Hepatocyte (in vitro differentiated cells): ENCODE measurements around the gene CCDC85C. TPM values are rescaled to one million over a fixed set of nuclear protein-coding genes. Genes with fewer than 3 reads are reported as not detected.

ENCODE experiments used
- DNase-seq: peaks from one replicate; pipeline ENCODE4 v3.0.0-alpha.2; 2016; ENCODE audit warnings: low spot score
- H2AFZ ChIP-seq: fragments of 200-600 bp; sonication (generic); 2 replicates; pipeline ENCODE4 v1.6.0; 2016; ENCODE audit warnings: antibody characterized with exemption, mild to moderate bottlenecking
- H3K27ac ChIP-seq: fragments of 200-600 bp; sonication (generic); 2 replicates; pipeline ENCODE4 v1.5.1; 2016; ENCODE audit warnings: mild to moderate bottlenecking
- H3K27me3 ChIP-seq: fragments of 200-600 bp; sonication (generic); 2 replicates; pipeline ENCODE4 v1.6.1; 2016
- H3K36me3 ChIP-seq: fragments of 200-600 bp; sonication (generic); replicated peaks from 2 replicates; pipeline ENCODE4 v1.5.1; 2016; ENCODE audit warnings: low read depth; ENCODE audit not compliant: insufficient read depth
- H3K4me1 ChIP-seq: fragments of 200-600 bp; sonication (generic); 2 replicates; pipeline ENCODE4 v1.5.1; 2016; ENCODE audit warnings: mild to moderate bottlenecking, moderate library complexity; ENCODE audit not compliant: insufficient read depth
- H3K4me2 ChIP-seq: fragments of 200-600 bp; sonication (generic); 2 replicates; pipeline ENCODE4 v1.6.0; 2016
- H3K4me3 ChIP-seq: fragments of 200-600 bp; sonication (generic); 2 replicates; pipeline ENCODE4 v1.5.1; 2016; ENCODE audit warnings: mild to moderate bottlenecking
- H3K79me2 ChIP-seq: fragments of 200-600 bp; sonication (generic); 2 replicates; pipeline ENCODE4 v1.6.0; 2017; ENCODE audit warnings: mild to moderate bottlenecking
- H3K9me2 ChIP-seq: fragments of 200-600 bp; sonication (generic); replicated peaks from 2 replicates; pipeline ENCODE4 v1.6.0; 2017; ENCODE audit warnings: mild to moderate bottlenecking; ENCODE audit not compliant: insufficient read depth
- H3K9me3 ChIP-seq: fragments of 200-600 bp; sonication (generic); 2 replicates; pipeline ENCODE4 v1.5.1; 2016; ENCODE audit warnings: low read depth, mild to moderate bottlenecking
- H4K20me1 ChIP-seq: fragments of 200-600 bp; sonication (generic); 2 replicates; pipeline ENCODE4 v1.6.0; 2016; ENCODE audit warnings: mild to moderate bottlenecking; ENCODE audit not compliant: insufficient read depth, poor library complexity, severe bottlenecking
- EZH2 ChIP-seq: fragments of 200-600 bp; sonication (generic); IDR thresholded peaks from 2 replicates; pipeline ENCODE4 v1.6.1; 2016; ENCODE audit warnings: antibody characterized with exemption, mild to moderate bottlenecking, borderline replicate concordance
- EZH2phosphoT487 ChIP-seq: fragments of 200-600 bp; sonication (generic); IDR thresholded peaks from one replicate; pipeline ENCODE4 v1.6.1; 2018; ENCODE audit warnings: antibody characterized with exemption, mild to moderate bottlenecking, low read depth, moderate library complexity; ENCODE audit not compliant: unreplicated experiment, severe bottlenecking
- WGBS: methylation state at CpG from one replicate; pipeline ENCODE4 v1.1.6; 2016; ENCODE audit warnings: low lambda C conversion rate; ENCODE audit errors: missing lambda C conversion rate; 5-methylcytosine and 5-hydroxymethylcytosine counted together
- polyA plus RNA-seq: library from polyadenylated mRNA; unstranded; fragments of >200 nt; fragmentation: Nextera tagmentation; extraction: Ambion mirVana; gene quantifications from 2 replicates; pipeline ENCODE4 v1.2.1, GENCODE V29; 2016
- total RNA-seq: library from RNA; depleted of rRNA; stranded (reverse); fragments of >200 nt; gene quantifications from 2 replicates; pipeline ENCODE4 v1.2.3, GENCODE V29; 2014
- TF ChIP-seq, protein P1 (sequence below): fragments of 200-600 bp; sonication (generic); IDR thresholded peaks from 2 replicates; pipeline ENCODE4 v1.5.1; 2016; ENCODE audit warnings: antibody characterized with exemption, mild to moderate bottlenecking; ENCODE audit not compliant: poor library complexity

The CCDC85C gene
- total and polyA plus RNA-seq, 2 experiments from 2014 or later: 37.8 to 47.2 TPM

GRCh38 chr14:99606359-99606758, 2.4 kb upstream of the CCDC85C start:
- H3K27ac ChIP-seq: peak overlapping the region; percentile 97
- H3K36me3 ChIP-seq: no peaks in the 10 kb centered on the region
- TF ChIP-seq EZH2 (no peak), EZH2phosphoT487 (no peak)
- TF ChIP-seq, protein P1, sequence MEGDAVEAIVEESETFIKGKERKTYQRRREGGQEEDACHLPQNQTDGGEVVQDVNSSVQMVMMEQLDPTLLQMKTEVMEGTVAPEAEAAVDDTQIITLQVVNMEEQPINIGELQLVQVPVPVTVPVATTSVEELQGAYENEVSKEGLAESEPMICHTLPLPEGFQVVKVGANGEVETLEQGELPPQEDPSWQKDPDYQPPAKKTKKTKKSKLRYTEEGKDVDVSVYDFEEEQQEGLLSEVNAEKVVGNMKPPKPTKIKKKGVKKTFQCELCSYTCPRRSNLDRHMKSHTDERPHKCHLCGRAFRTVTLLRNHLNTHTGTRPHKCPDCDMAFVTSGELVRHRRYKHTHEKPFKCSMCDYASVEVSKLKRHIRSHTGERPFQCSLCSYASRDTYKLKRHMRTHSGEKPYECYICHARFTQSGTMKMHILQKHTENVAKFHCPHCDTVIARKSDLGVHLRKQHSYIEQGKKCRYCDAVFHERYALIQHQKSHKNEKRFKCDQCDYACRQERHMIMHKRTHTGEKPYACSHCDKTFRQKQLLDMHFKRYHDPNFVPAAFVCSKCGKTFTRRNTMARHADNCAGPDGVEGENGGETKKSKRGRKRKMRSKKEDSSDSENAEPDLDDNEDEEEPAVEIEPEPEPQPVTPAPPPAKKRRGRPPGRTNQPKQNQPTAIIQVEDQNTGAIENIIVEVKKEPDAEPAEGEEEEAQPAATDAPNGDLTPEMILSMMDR: no peak
- DNase-seq: peak; percentile 61
- H2AFZ ChIP-seq: no peak overlapping the region
- no peaks in the 10 kb centered on the region for H3K27me3 ChIP-seq
- H3K4me2 ChIP-seq: peak overlapping the region; percentile 100
- H3K4me1 ChIP-seq: peaks cover 24% of the 10 kb centered on the region
- no peaks in the 10 kb centered on the region for H3K9me2 ChIP-seq
- peaks cover 14% of the 10 kb centered on the region for H4K20me1 ChIP-seq
- H3K79me2 ChIP-seq: peaks cover 22% of the 10 kb centered on the region
- 48% methylated on average over 7 of the region's 7 CpGs for WGBS
- H3K4me3 ChIP-seq: no peak overlapping the region
- H3K9me3 ChIP-seq: no peaks in the 10 kb centered on the region

GRCh38 chr14:99605299-99605961, 1.4 kb upstream of the CCDC85C start:
- peaks cover 33% of the 10 kb centered on the region for H3K4me1 ChIP-seq
- peak; percentile 82 for DNase-seq
- peaks cover 32% of the 10 kb centered on the region for H3K79me2 ChIP-seq

GRCh38 chr14:99604766-99605298, 825 bp upstream of the CCDC85C start:
- Histone ChIP-seq H3K27ac (peak overlapping the region; percentile 97), H4K20me1 (peaks cover 22% of the 10 kb centered on the region), H3K4me1 (peaks cover 39% of the 10 kb centered on the region), H3K79me2 (peaks cover 38% of the 10 kb centered on the region), H2AFZ (peak overlapping the region; percentile 83), H3K27me3 (no peaks in the 10 kb centered on the region), H3K36me3 (no peaks in the 10 kb centered on the region), H3K9me2 (no peaks in the 10 kb centered on the region), H3K4me3 (peak overlapping the region; percentile 74), H3K9me3 (no peaks in the 10 kb centered on the region), H3K4me2 (peak overlapping the region; percentile 100)
- WGBS: 1% methylated on average over 37 of the region's 50 CpGs
- no peak for TF ChIP-seq EZH2
- no peak for TF ChIP-seq EZH2phosphoT487
- peak; percentile 75 for DNase-seq

More at GRCh38 chr14:99605299-99605961, 1.4 kb upstream of the CCDC85C start:
- H3K9me3 ChIP-seq: no peaks in the 10 kb centered on the region
- 5% methylated on average over 17 of the region's 38 CpGs for WGBS
- no peaks in the 10 kb centered on the region for H3K27me3 ChIP-seq
- H4K20me1 ChIP-seq: peaks cover 22% of the 10 kb centered on the region
- H3K9me2 ChIP-seq: no peaks in the 10 kb centered on the region
- H3K4me2 ChIP-seq: peak overlapping the region; percentile 100
- H3K4me3 ChIP-seq: peak overlapping the region; percentile 74
- no peaks in the 10 kb centered on the region for H3K36me3 ChIP-seq
- peak overlapping the region; percentile 97 for H3K27ac ChIP-seq
- peak overlapping the region; percentile 83 for H2AFZ ChIP-seq
- TF ChIP-seq EZH2phosphoT487 (no peak), EZH2 (no peak)
- TF ChIP-seq, protein P1: no peak

- H3K79me2 ChIP-seq: peaks cover 43% of the 10 kb centered on the region
- peaks cover 22% of the 10 kb centered on the region for H4K20me1 ChIP-seq
- TF ChIP-seq EZH2 (no peak), EZH2phosphoT487 (no peak)
- TF ChIP-seq, protein P1: no peak
- H3K4me1 ChIP-seq: peaks cover 44% of the 10 kb centered on the region
- no peaks in the 10 kb centered on the region for H3K27me3 ChIP-seq
- no peaks in the 10 kb centered on the region for H3K36me3 ChIP-seq
- no peaks in the 10 kb centered on the region for H3K9me3 ChIP-seq
- peak overlapping the region; percentile 97 for H3K27ac ChIP-seq
- DNase-seq: peak; percentile 99
- no peaks in the 10 kb centered on the region for H3K9me2 ChIP-seq
- WGBS: 4% methylated on average over 5 of the region's 65 CpGs
- H3K4me3 ChIP-seq: peak overlapping the region; percentile 74
- peak overlapping the region; percentile 100 for H3K4me2 ChIP-seq
- peak overlapping the region; percentile 83 for H2AFZ ChIP-seq
Measured at GRCh38 chr14:99604278-99604765, 315 bp upstream of the CCDC85C start.
